ENCODE data around the gene PCDHGC4. TPM values are rescaled to one million over a fixed set of nuclear protein-coding genes. Genes with fewer than 3 reads are reported as not detected.

Gene PCDHGC4
- total RNA-seq, 1 experiment from 2014 or later: 0.57 TPM

DNA sequence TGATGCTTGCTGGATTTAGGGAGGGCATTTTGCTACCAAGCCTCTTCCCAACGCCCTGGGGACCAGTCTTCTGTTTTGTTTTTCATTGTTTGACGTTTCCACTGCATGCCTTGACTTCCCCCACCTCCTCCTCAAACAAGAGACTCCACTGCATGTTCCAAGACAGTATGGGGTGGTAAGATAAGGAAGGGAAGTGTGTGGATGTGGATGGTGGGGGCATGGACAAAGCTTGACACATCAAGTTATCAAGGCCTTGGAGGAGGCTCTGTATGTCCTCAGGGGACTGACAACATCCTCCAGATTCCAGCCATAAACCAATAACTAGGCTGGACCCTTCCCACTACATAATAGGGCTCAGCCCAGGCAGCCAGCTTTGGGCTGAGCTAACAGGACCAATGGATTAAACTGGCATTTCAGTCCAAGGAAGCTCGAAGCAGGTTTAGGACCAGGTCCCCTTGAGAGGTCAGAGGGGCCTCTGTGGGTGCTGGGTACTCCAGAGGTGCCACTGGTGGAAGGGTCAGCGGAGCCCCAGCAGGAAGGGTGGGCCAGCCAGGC, 27.0 kb downstream of the PCDHGC4 start:
- TF ChIP-seq TCF7L2 (IDR thresholded peaks at IDR 0.05; ENCODE audit: low read depth, low read length) (no peak), SIN3A (IDR thresholded peaks at IDR 0.05; ENCODE audit: borderline replicate concordance, insufficient read depth, low read depth, low read length) (no peak), POLR2AphosphoS5 (IDR thresholded peaks at IDR 0.05; ENCODE audit: low read depth, low read length) (no peak)
- TF ChIP-seq, protein P1, sequence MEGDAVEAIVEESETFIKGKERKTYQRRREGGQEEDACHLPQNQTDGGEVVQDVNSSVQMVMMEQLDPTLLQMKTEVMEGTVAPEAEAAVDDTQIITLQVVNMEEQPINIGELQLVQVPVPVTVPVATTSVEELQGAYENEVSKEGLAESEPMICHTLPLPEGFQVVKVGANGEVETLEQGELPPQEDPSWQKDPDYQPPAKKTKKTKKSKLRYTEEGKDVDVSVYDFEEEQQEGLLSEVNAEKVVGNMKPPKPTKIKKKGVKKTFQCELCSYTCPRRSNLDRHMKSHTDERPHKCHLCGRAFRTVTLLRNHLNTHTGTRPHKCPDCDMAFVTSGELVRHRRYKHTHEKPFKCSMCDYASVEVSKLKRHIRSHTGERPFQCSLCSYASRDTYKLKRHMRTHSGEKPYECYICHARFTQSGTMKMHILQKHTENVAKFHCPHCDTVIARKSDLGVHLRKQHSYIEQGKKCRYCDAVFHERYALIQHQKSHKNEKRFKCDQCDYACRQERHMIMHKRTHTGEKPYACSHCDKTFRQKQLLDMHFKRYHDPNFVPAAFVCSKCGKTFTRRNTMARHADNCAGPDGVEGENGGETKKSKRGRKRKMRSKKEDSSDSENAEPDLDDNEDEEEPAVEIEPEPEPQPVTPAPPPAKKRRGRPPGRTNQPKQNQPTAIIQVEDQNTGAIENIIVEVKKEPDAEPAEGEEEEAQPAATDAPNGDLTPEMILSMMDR (IDR thresholded peaks at IDR 0.05): no peak
- TF ChIP-seq, protein P2, sequence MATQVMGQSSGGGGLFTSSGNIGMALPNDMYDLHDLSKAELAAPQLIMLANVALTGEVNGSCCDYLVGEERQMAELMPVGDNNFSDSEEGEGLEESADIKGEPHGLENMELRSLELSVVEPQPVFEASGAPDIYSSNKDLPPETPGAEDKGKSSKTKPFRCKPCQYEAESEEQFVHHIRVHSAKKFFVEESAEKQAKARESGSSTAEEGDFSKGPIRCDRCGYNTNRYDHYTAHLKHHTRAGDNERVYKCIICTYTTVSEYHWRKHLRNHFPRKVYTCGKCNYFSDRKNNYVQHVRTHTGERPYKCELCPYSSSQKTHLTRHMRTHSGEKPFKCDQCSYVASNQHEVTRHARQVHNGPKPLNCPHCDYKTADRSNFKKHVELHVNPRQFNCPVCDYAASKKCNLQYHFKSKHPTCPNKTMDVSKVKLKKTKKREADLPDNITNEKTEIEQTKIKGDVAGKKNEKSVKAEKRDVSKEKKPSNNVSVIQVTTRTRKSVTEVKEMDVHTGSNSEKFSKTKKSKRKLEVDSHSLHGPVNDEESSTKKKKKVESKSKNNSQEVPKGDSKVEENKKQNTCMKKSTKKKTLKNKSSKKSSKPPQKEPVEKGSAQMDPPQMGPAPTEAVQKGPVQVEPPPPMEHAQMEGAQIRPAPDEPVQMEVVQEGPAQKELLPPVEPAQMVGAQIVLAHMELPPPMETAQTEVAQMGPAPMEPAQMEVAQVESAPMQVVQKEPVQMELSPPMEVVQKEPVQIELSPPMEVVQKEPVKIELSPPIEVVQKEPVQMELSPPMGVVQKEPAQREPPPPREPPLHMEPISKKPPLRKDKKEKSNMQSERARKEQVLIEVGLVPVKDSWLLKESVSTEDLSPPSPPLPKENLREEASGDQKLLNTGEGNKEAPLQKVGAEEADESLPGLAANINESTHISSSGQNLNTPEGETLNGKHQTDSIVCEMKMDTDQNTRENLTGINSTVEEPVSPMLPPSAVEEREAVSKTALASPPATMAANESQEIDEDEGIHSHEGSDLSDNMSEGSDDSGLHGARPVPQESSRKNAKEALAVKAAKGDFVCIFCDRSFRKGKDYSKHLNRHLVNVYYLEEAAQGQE (IDR thresholded peaks at IDR 0.05; ENCODE audit: insufficient read depth in 1 of 2, low read depth in 2 of 2, low read length in 1 of 2): no peak
- no peak overlapping the region for H3K27ac ChIP-seq (ENCODE audit: low read length)
- DNase-seq (ENCODE audit: low read depth, low spot score): no peak
- BruUV-seq (replicated peaks): TSS peak; percentile 90
- no peaks in the 10 kb centered on the region for H3K27me3 ChIP-seq (ENCODE audit: control insufficient read depth, insufficient read depth, low read length)
- in situ Hi-C loops (cut with HindIII; ENCODE audit: low pct_unique_long_range_greater_than_20kb, low sequenced_read_pairs) (no loop called here), intact Hi-C loops (cut with micrococcal nuclease; ENCODE audit: unreplicated experiment) (no loop called here)
- no peak overlapping the region for H3K4me3 ChIP-seq (ENCODE audit: low read depth in 2 of 2, low read length in 2 of 2)
- no peaks in the 10 kb centered on the region; the same call in 1 of the 2 replicates for H3K36me3 ChIP-seq (ENCODE audit: control insufficient read depth, insufficient read depth, low read length)
- ATAC-seq: no peak
- peaks cover 31% of the 10 kb centered on the region for H3K4me1 ChIP-seq (ENCODE audit: control insufficient read depth, insufficient read depth, low read length)
- ChIA-PET CTCF (interaction anchor here (1.0 to 1.7 kb wide), 2 partner anchors 94 to 99 kb away, joined by 4 read pairs; partner anchors contain the start of genes PCDHGA10 and PCDHGB7), POLR2A (no interaction called here)
- H3K9me3 ChIP-seq (ENCODE audit: control insufficient read depth, insufficient read depth, low read depth, low read length): no peaks in the 10 kb centered on the region

DNA sequence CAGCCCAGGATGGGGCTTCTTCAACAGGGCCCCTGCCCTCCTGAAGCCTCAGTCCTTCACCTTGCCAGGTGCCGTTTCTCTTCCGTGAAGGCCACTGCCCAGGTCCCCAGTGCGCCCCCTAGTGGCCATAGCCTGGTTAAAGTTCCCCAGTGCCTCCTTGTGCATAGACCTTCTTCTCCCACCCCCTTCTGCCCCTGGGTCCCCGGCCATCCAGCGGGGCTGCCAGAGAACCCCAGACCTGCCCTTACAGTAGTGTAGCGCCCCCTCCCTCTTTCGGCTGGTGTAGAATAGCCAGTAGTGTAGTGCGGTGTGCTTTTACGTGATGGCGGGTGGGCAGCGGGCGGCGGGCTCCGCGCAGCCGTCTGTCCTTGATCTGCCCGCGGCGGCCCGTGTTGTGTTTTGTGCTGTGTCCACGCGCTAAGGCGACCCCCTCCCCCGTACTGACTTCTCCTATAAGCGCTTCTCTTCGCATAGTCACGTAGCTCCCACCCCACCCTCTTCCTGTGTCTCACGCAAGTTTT, 27.6 kb downstream of the PCDHGC4 start:
- POLR2A ChIA-PET: no interaction called here
- DNase-seq (ENCODE audit: low read depth, low spot score): no peak
- BruUV-seq (replicated peaks): no TSS peak
- TF ChIP-seq, protein P1 (IDR thresholded peaks at IDR 0.05): peak; percentile 96
- TF ChIP-seq, protein P2 (IDR thresholded peaks at IDR 0.05; ENCODE audit: insufficient read depth in 1 of 2, low read depth in 2 of 2, low read length in 1 of 2): no peak
- TF ChIP-seq SIN3A (IDR thresholded peaks at IDR 0.05; ENCODE audit: borderline replicate concordance, insufficient read depth, low read depth, low read length) (no peak), TCF7L2 (IDR thresholded peaks at IDR 0.05; ENCODE audit: low read depth, low read length) (no peak), POLR2AphosphoS5 (IDR thresholded peaks at IDR 0.05; ENCODE audit: low read depth, low read length) (no peak)
- Histone ChIP-seq H3K4me3 (ENCODE audit: low read depth in 2 of 2, low read length in 2 of 2) (no peak overlapping the region; a peak in 1 of 4 replicates), H3K27ac (ENCODE audit: low read length) (peak overlapping the region; percentile 8), H3K36me3 (ENCODE audit: control insufficient read depth, insufficient read depth, low read length) (no peaks in the 10 kb centered on the region; the same call in 1 of the 2 replicates), H3K9me3 (ENCODE audit: control insufficient read depth, insufficient read depth, low read depth, low read length) (no peaks in the 10 kb centered on the region), H3K4me1 (ENCODE audit: control insufficient read depth, insufficient read depth, low read length) (peaks cover 34% of the 10 kb centered on the region), H3K27me3 (ENCODE audit: control insufficient read depth, insufficient read depth, low read length) (no peaks in the 10 kb centered on the region)
- intact Hi-C loops (cut with micrococcal nuclease; ENCODE audit: unreplicated experiment): no loop called here
- peak; percentile 46 for ATAC-seq
- in situ Hi-C loops (cut with HindIII; ENCODE audit: low pct_unique_long_range_greater_than_20kb, low sequenced_read_pairs): no loop called here
- CTCF ChIA-PET: interaction anchor here (0.6 to 1.7 kb wide), 4 partner anchors 9 to 289 kb away, joined by 3 to 4 read pairs (median 4); partner anchors contain the start of genes PCDHB14, PCDHGA10 and PCDHGB7
